GM04504 (cell line): ENCODE results near the gene GSDME.

Experiments
- DNase-seq: peaks from one replicate; pipeline ENCODE4 v3.0.0-alpha.2; 2012; ENCODE audit warnings: low read depth

Gene GSDME

GRCh38 chr7:24705461-24705954, 51.8 kb downstream of the GSDME start:
- no peak for DNase-seq

- no peak for DNase-seq
Measured at GRCh38 chr7:24704311-24704710, 53.0 kb downstream of the GSDME start.

GRCh38 chr7:24703296-24703695, 54.0 kb downstream of the GSDME start:
- no peak for DNase-seq

GRCh38 chr7:24702755-24703154, 54.5 kb downstream of the GSDME start:
- DNase-seq, result no peak

GRCh38 chr7:24701261-24702235, 55.7 kb downstream of the GSDME start:
- peak; percentile 77 for DNase-seq

- DNase-seq, result no peak
Measured at GRCh38 chr7:24700521-24701260, 56.6 kb downstream of the GSDME start.

GRCh38 chr7:24698531-24699266, 58.6 kb downstream of the GSDME start:
- DNase-seq, result no peak

GRCh38 chr7:24697416-24697815, 59.8 kb downstream of the GSDME start:
- no peak for DNase-seq

- no peak for DNase-seq
Measured at GRCh38 chr7:24692592-24692991, 64.7 kb downstream of the GSDME start.

- no peak for DNase-seq
Measured at GRCh38 chr7:24690251-24690650, 67.0 kb downstream of the GSDME start.

- no peak for DNase-seq
Measured at GRCh38 chr7:24685708-24686107, 71.6 kb downstream of the GSDME start.

GRCh38 chr7:24670782-24671181, 86.5 kb downstream of the GSDME start:
- no peak for DNase-seq

- no peak for DNase-seq
Measured at GRCh38 chr7:24669971-24670591, 87.2 kb downstream of the GSDME start.

GRCh38 chr7:24668927-24669635, 88.2 kb downstream of the GSDME start:
- DNase-seq, result peak; percentile 19

GRCh38 chr7:24665564-24666294, 91.5 kb downstream of the GSDME start:
- DNase-seq, result peak; percentile 22

- no peak for DNase-seq
Measured at GRCh38 chr7:24660546-24660945, 96.7 kb downstream of the GSDME start.

- no peak for DNase-seq
Measured at GRCh38 chr7:24659505-24659904, 97.8 kb downstream of the GSDME start.

- DNase-seq, result no peak
Measured at GRCh38 chr7:24657980-24658379, 99.3 kb downstream of the GSDME start.

GRCh38 chr7:24656608-24657007, 100.7 kb downstream of the GSDME start:
- no peak for DNase-seq

GRCh38 chr7:24654305-24654704, 103.0 kb downstream of the GSDME start:
- no peak for DNase-seq
